RWPE2 (cell line): ENCODE measurements around the gene OTOG.

Experiments
- ATAC-seq: fragments of 200-7000 bp; cut with Tn5 transposase; 3 replicates; pipeline ENCODE4 v1.9.1; 2021; ENCODE audit warnings: low read depth
- DNase-seq: peaks from one replicate; pipeline ENCODE4 v3.0.0-alpha.2; 2020; ENCODE audit warnings: low spot score
- H3K27ac ChIP-seq: fragments of 450-650 bp; 2 replicates; pipeline ENCODE4 v1.5.1; 2017; ENCODE audit warnings: mild to moderate bottlenecking; ENCODE audit not compliant: poor library complexity, severe bottlenecking
- H3K27me3 ChIP-seq: fragments of 250-450 bp; sonication (Bioruptor Pico); 2 replicates; pipeline ENCODE4 v1.5.1; 2021; ENCODE audit warnings: mild to moderate bottlenecking, moderate library complexity; ENCODE audit not compliant: insufficient read depth, poor library complexity, severe bottlenecking
- H3K36me3 ChIP-seq: fragments of 250-450 bp; sonication (Bioruptor Pico); 2 replicates; pipeline ENCODE4 v1.5.1; 2020; ENCODE audit warnings: low read depth, mild to moderate bottlenecking, moderate library complexity
- H3K4me1 ChIP-seq: fragments of 250-450 bp; sonication (Bioruptor Pico); 2 replicates; pipeline ENCODE4 v1.5.1; 2021; ENCODE audit warnings: mild to moderate bottlenecking, moderate library complexity; ENCODE audit not compliant: insufficient read depth, poor library complexity, severe bottlenecking
- H3K4me3 ChIP-seq: fragments of 250-450 bp; sonication (Bioruptor Pico); 2 replicates; pipeline ENCODE4 v1.5.1; 2021; ENCODE audit warnings: mild to moderate bottlenecking, moderate library complexity; ENCODE audit not compliant: severe bottlenecking
- H3K9me3 ChIP-seq: fragments of 250-450 bp; sonication (Bioruptor Pico); 2 replicates; pipeline ENCODE4 v1.5.1; 2021; ENCODE audit warnings: mild to moderate bottlenecking, moderate library complexity; ENCODE audit not compliant: severe bottlenecking
- TF ChIP-seq, protein P1 (sequence below): fragments of 450-650 bp; IDR thresholded peaks from one replicate; pipeline ENCODE4 v1.5.1; 2017; ENCODE audit warnings: mild to moderate bottlenecking, moderate library complexity; ENCODE audit not compliant: poor library complexity, severe bottlenecking

OTOG gene

DNA sequence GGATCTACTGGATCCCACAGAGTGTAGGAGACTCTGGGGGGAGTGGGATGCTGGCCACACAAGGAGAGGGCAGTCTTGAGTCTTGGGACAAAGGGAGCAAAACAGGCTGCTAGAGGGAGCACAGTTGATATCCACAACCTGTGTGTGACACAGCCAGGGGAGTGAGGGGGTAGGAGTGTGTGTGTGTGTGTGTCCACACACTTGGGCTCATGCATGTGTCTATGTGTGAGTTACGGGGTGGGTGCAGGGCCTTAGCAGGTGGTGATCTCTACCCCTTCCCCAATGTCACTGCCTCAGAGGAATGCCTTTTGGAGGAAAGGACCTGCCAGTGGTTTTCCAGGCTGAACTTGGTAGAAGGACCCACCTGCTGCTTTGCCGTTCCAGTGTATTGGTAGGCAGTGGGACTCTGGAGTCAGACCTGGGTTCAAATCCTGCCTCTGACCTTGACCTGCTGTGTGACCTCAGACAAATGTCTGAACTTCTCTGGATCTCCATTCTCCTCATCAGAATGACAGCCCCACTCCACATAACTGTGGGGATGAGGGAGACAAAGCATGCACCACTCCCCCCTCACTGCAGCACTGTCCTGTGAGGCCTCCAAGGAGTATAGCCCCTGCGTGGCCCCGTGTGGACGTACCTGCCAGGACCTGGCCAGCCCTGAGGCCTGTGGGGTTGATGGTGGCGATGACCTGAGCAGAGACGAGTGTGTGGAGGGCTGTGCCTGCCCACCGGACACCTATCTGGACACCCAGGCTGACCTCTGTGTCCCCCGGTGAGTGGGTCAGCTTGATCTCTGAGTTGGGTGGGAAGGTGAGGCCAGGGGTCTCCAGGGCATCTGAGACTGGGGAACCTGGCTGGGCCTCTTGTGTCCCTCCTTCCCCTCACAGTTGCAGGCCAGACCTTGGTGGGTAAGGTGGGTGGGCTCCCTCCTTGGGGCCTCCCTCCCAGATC lies 27.4 kb downstream of the OTOG start:
- H3K27ac ChIP-seq: no peak overlapping the region
- H3K4me1 ChIP-seq: no peaks in the 10 kb centered on the region
- DNase-seq (no peak), ATAC-seq (no peak)
- H3K9me3 ChIP-seq: no peaks in the 10 kb centered on the region
- TF ChIP-seq, protein P1, sequence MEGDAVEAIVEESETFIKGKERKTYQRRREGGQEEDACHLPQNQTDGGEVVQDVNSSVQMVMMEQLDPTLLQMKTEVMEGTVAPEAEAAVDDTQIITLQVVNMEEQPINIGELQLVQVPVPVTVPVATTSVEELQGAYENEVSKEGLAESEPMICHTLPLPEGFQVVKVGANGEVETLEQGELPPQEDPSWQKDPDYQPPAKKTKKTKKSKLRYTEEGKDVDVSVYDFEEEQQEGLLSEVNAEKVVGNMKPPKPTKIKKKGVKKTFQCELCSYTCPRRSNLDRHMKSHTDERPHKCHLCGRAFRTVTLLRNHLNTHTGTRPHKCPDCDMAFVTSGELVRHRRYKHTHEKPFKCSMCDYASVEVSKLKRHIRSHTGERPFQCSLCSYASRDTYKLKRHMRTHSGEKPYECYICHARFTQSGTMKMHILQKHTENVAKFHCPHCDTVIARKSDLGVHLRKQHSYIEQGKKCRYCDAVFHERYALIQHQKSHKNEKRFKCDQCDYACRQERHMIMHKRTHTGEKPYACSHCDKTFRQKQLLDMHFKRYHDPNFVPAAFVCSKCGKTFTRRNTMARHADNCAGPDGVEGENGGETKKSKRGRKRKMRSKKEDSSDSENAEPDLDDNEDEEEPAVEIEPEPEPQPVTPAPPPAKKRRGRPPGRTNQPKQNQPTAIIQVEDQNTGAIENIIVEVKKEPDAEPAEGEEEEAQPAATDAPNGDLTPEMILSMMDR: no peak
- H3K4me3 ChIP-seq: no peak overlapping the region
- no peaks in the 10 kb centered on the region for H3K36me3 ChIP-seq
- no peaks in the 10 kb centered on the region for H3K27me3 ChIP-seq

DNA sequence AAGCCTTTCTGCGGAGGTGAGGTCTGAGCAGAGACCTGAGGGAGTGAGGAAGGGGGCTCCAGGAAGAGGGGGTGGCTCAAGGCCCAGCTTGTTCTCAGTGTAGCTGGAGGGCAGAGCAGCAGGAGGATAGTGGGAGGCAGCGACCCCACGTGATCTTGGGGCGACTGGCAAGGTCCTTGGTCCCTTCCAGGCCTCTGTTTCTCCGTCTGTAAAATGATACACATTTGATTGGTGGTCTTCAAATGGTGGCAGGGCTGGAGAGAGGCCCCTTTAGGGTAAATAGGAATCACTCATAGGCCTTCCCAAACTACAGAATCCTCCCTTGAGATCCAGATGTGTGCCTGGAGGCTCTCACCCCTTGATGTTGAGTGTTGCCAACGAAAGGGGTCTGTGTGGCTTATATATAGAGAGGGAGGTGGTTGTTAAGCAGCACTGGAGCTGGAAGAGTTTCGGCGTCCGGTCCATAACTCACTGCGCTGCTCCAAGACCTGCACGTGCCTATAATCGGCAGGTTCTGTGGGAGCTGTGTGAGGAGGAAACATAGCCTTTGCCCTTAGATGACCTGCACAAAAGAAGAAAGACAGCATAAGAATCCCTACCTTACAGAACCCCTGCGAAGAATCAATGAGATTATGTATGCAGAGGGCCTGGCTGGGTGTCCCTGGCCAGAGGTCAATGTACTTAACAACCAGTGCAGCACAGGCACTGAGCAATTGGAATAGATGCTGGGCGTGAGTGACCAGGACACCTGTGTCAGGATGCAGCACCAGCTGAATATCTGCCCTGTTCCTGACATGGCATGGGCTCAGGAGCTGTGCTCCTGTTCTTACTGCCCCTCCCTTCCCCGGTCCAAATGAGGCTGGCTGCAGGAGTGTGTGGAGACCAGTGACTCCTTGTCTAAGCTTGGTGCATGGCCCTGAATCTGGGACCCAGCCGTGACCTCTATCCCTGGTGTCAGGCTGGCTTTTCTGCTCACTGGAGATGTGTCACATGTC lies 28.7 kb downstream of the OTOG start:
- H3K4me3 ChIP-seq: no peak overlapping the region
- no peaks in the 10 kb centered on the region for H3K36me3 ChIP-seq
- no peaks in the 10 kb centered on the region for H3K9me3 ChIP-seq
- no peaks in the 10 kb centered on the region for H3K4me1 ChIP-seq
- no peak for ATAC-seq
- H3K27me3 ChIP-seq: no peaks in the 10 kb centered on the region
- no peak for DNase-seq
- H3K27ac ChIP-seq: no peak overlapping the region
- TF ChIP-seq, protein P1: no peak

GRCh38 chr11:17578296-17578695 lies 31.2 kb downstream of the OTOG start:
- Histone ChIP-seq H3K4me1 (no peaks in the 10 kb centered on the region), H3K27ac (no peak overlapping the region), H3K36me3 (no peaks in the 10 kb centered on the region), H3K4me3 (no peak overlapping the region), H3K27me3 (no peaks in the 10 kb centered on the region), H3K9me3 (no peaks in the 10 kb centered on the region)
- ATAC-seq: no peak
- no peak for DNase-seq
- TF ChIP-seq, protein P1: no peak

DNA sequence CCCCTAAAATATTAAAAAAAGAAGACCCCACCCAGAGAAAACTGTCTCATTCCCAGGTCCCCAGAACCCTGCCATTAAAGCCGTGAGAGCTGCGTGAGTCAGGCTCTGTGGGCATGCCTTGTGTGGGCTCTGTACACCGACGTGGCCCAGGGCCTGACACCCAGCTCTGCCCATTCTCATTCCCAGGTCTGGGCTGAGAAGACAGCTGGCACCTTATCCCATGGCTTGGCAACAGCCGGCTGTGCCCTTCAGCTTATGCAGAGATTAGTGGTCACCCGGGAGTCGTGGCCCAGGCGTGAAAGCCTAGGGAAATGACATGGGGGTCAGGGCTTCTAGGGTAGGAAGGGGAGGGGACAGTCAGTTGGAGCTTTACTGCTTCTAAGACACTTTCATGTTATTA lies 31.9 kb downstream of the OTOG start:
- ATAC-seq (no peak), DNase-seq (no peak)
- TF ChIP-seq, protein P1: no peak
- Histone ChIP-seq H3K4me3 (no peak overlapping the region), H3K27ac (no peak overlapping the region), H3K36me3 (no peaks in the 10 kb centered on the region), H3K9me3 (no peaks in the 10 kb centered on the region), H3K4me1 (no peaks in the 10 kb centered on the region), H3K27me3 (no peaks in the 10 kb centered on the region)
